HG02840 (cell line): ENCODE data around the gene COA5.
A peak's percentile ranks its signal among the peaks of the same experiment; 100 is the strongest.

Source experiments
- ATAC-seq: cut with Tn5 transposase; IDR thresholded peaks from one replicate; pipeline ENCODE4 v1.9.1; 2021; ENCODE audit warnings: mild to moderate bottlenecking, moderate library complexity, moderate number of reproducible peaks; ENCODE audit not compliant: unreplicated experiment, low FRiP score

The COA5 gene

GRCh38 chr2:98608116-98608961 lies at the start of gene COA5, which contains the start of gene UNC50:
TSS of gene COA5 (minus strand) at chr2:98608512. CDS start at chr2:98608405, 107 bp downstream.
TSS of gene UNC50 (plus strand) at chr2:98608589. CDS start at chr2:98609760, 1,171 bp downstream.
- peak; percentile 87 for ATAC-seq

GRCh38 chr2:98656800-98657199 lies 48.5 kb upstream of the COA5 start:
- no peak for ATAC-seq

GRCh38 chr2:98654699-98655495 lies 46.6 kb upstream of the COA5 start:
- no peak for ATAC-seq

- ATAC-seq: no peak
Observed at GRCh38 chr2:98650998-98651397, 42.7 kb upstream of the COA5 start.

- no peak for ATAC-seq
Observed at GRCh38 chr2:98649992-98650375, 41.7 kb upstream of the COA5 start.

GRCh38 chr2:98649135-98649991 lies 41.1 kb upstream of the COA5 start:
- ATAC-seq: peak; percentile 65

GRCh38 chr2:98648451-98648850 lies 40.1 kb upstream of the COA5 start:
- ATAC-seq: no peak

- ATAC-seq: no peak
Observed at GRCh38 chr2:98647636-98648035, 39.3 kb upstream of the COA5 start.

- ATAC-seq: no peak
Observed at GRCh38 chr2:98643496-98644100, 35.3 kb upstream of the COA5 start.

GRCh38 chr2:98637401-98638147 lies 29.3 kb upstream of the COA5 start:
- peak; percentile 55 for ATAC-seq

GRCh38 chr2:98634406-98635092 lies 26.2 kb upstream of the COA5 start:
- ATAC-seq: no peak

GRCh38 chr2:98632351-98632750 lies 24.0 kb upstream of the COA5 start:
- no peak for ATAC-seq

GRCh38 chr2:98623657-98624056 lies 15.3 kb upstream of the COA5 start:
- no peak for ATAC-seq

- ATAC-seq: no peak
Observed at GRCh38 chr2:98617149-98617548, 8.8 kb upstream of the COA5 start.

GRCh38 chr2:98615481-98615880 lies 7.2 kb upstream of the COA5 start:
- ATAC-seq: no peak

- ATAC-seq: no peak
Observed at GRCh38 chr2:98614024-98614739, 5.9 kb upstream of the COA5 start.

GRCh38 chr2:98608962-98609604 lies 771 bp upstream of the COA5 start:
- ATAC-seq: no peak

GRCh38 chr2:98607741-98608115 lies 584 bp downstream of the COA5 start:
- ATAC-seq: no peak
